ENCODE results near the gene ADAM12. TPM values are rescaled to one million over a fixed set of nuclear protein-coding genes. Genes with fewer than 3 reads are reported as not detected.

Gene ADAM12
- total RNA-seq, 3 donors from 2014 or later (not counting 1 experiment from before 2014, with no cell fraction given) = 1.6 to 1.9 (median 1.8) TPM

DNA sequence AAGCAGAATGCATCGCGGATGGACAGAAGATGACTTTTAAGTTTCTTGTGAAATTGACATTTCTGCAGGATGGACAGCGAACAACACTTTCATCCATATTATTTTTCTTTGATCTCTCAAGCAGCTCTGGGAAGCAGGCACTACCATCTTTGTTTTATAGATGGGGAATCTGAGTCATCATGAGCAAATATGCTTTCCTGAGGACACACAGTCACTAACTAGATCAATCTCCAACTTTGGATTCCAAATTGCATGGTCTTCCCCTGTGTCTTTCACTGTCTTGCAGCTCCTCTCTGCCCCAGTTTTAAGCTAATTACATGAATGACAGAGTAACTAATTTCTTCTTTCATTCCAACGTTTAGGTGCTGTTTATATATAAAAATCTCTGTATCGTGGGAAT, 201.5 kb downstream of the ADAM12 start:
- no peak overlapping the region for H3K27ac Mint-ChIP-seq
- no peaks in the 10 kb centered on the region for H3K4me1 ChIP-seq (ENCODE audit: control insufficient read depth, insufficient read depth, low read length)

DNA sequence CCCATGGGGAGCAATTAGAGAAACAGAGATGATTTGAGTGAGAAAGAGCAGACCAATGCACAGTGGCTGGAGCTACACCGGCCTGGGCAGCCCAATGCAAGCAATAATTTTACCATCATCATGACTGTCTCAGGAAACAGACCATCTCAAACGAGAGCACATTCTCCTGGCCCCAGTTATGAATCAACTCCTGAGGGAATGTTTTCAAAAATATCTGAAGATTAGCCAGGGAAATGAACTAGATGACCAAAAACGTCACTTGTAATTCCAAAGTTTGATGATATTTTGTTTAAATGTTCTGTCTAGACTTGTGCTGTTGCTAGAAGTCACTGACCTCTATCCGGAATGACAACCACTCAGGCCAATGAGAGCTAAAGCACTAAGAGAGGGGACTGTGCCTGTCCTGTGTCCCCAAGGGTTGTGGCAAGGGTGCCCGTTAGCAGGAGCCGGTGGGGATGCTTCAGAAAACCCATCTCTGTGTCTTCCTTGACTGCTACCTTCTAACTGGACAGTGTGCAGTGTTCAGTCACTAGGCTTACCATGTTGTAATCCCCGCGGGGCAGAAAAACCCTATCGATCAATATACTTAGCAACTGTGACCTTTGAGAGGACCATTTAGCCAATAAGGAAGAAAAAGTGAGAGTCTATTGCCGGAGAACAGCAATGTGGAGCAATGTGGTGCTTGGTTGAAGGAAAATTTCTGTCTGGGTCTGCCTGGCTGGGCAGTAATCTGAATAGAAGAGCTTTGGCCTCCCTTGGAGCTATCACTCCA, 202.4 kb downstream of the ADAM12 start:
- no peaks in the 10 kb centered on the region for H3K36me3 Mint-ChIP-seq
- 90% methylated on average over 10 of the region's 10 CpGs for WGBS (ENCODE audit: insufficient coverage)
- no peaks in the 10 kb centered on the region for H3K4me1 Mint-ChIP-seq
- H3K36me3 ChIP-seq (ENCODE audit: control insufficient read depth, insufficient read depth, low read length) = no peaks in the 10 kb centered on the region
- ATAC-seq (no peak), DNase-seq (no peak)
- H3K27ac ChIP-seq (ENCODE audit: low read length) = no peak overlapping the region
- no peak overlapping the region for H3K27ac Mint-ChIP-seq
- no peaks in the 10 kb centered on the region for H3K4me1 ChIP-seq (ENCODE audit: control insufficient read depth, insufficient read depth, low read length)
- H3K27me3 ChIP-seq (ENCODE audit: control insufficient read depth, insufficient read depth, low read length) = no peaks in the 10 kb centered on the region
- no peak overlapping the region for H3K4me3 Mint-ChIP-seq
- H3K9me3 ChIP-seq (ENCODE audit: control insufficient read depth, insufficient read depth, low read length) = no peaks in the 10 kb centered on the region
- intact Hi-C loops (cut with micrococcal nuclease) = no loop called here
- no peaks in the 10 kb centered on the region for H3K9me3 Mint-ChIP-seq
- TF ChIP-seq, protein P1, sequence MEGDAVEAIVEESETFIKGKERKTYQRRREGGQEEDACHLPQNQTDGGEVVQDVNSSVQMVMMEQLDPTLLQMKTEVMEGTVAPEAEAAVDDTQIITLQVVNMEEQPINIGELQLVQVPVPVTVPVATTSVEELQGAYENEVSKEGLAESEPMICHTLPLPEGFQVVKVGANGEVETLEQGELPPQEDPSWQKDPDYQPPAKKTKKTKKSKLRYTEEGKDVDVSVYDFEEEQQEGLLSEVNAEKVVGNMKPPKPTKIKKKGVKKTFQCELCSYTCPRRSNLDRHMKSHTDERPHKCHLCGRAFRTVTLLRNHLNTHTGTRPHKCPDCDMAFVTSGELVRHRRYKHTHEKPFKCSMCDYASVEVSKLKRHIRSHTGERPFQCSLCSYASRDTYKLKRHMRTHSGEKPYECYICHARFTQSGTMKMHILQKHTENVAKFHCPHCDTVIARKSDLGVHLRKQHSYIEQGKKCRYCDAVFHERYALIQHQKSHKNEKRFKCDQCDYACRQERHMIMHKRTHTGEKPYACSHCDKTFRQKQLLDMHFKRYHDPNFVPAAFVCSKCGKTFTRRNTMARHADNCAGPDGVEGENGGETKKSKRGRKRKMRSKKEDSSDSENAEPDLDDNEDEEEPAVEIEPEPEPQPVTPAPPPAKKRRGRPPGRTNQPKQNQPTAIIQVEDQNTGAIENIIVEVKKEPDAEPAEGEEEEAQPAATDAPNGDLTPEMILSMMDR (IDR thresholded peaks at IDR 0.05) = no peak
- H3K27me3 Mint-ChIP-seq (ENCODE audit: low read depth in 2 of 2) = peaks cover 7 to 10% of the 10 kb centered on the region in 2 donors
- no peak overlapping the region for H3K4me3 ChIP-seq (ENCODE audit: low read length)

More for the DNA sequence above, 201.5 kb downstream of the ADAM12 start:
- intact Hi-C loops (cut with micrococcal nuclease) = no loop called here
- H3K4me3 ChIP-seq (ENCODE audit: low read length) = no peak overlapping the region
- H3K27me3 Mint-ChIP-seq (ENCODE audit: low read depth in 2 of 2) = peaks cover 9 to 14% of the 10 kb centered on the region in 2 donors
- no peaks in the 10 kb centered on the region for H3K9me3 Mint-ChIP-seq
- no peak for ATAC-seq
- TF ChIP-seq, protein P1 (IDR thresholded peaks at IDR 0.05) = no peak
- H3K4me3 Mint-ChIP-seq = no peak overlapping the region
- no peaks in the 10 kb centered on the region for H3K4me1 Mint-ChIP-seq
- no peaks in the 10 kb centered on the region for H3K36me3 ChIP-seq (ENCODE audit: control insufficient read depth, insufficient read depth, low read length)
- DNase-seq = no peak
- H3K27ac ChIP-seq (ENCODE audit: low read length) = no peak overlapping the region
- WGBS (ENCODE audit: insufficient coverage) = 85% methylated on average over 4 of the region's 5 CpGs
- no peaks in the 10 kb centered on the region for H3K36me3 Mint-ChIP-seq
- no peaks in the 10 kb centered on the region for H3K27me3 ChIP-seq (ENCODE audit: control insufficient read depth, insufficient read depth, low read length)
- no peaks in the 10 kb centered on the region for H3K9me3 ChIP-seq (ENCODE audit: control insufficient read depth, insufficient read depth, low read length)

DNA sequence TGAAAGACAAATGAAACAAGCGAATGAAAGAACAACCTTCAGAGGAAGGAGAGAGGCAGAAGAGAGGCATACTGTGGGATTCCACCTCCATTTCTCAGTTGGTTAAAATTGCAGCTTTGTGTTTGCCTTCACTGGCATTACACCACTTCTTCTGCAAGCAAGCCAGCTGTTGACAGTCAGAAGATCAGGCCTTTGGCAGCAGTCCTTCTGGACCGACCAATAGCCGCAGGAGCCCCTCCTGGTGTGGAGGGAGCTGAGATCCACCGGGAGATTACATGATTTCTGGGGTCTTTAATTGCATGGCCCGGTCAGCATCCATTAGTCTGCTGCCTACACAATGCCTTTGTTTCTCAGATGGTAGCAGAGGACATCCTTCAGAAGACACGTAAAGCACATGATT, 206.7 kb downstream of the ADAM12 start:
- Histone ChIP-seq H3K9me3 (ENCODE audit: control insufficient read depth, insufficient read depth, low read length) (no peaks in the 10 kb centered on the region), H3K4me3 (ENCODE audit: low read length) (no peak overlapping the region), H3K36me3 (ENCODE audit: control insufficient read depth, insufficient read depth, low read length) (no peaks in the 10 kb centered on the region), H3K27me3 (ENCODE audit: control insufficient read depth, insufficient read depth, low read length) (no peaks in the 10 kb centered on the region), H3K27ac (ENCODE audit: low read length) (no peak overlapping the region), H3K4me1 (ENCODE audit: control insufficient read depth, insufficient read depth, low read length) (no peaks in the 10 kb centered on the region)
- intact Hi-C loops (cut with micrococcal nuclease) = no loop called here
- Mint-ChIP-seq H3K4me3 (no peak overlapping the region), H3K9me3 (no peaks in the 10 kb centered on the region), H3K27me3 (ENCODE audit: low read depth in 2 of 2) (peaks cover 3 to 24% of the 10 kb centered on the region in 2 donors), H3K27ac (no peak overlapping the region), H3K36me3 (no peaks in the 10 kb centered on the region), H3K4me1 (no peaks in the 10 kb centered on the region)
- no peak for ATAC-seq
- TF ChIP-seq, protein P1 (IDR thresholded peaks at IDR 0.05) = no peak
- DNase-seq = no peak
- WGBS (ENCODE audit: insufficient coverage) = 89% methylated on average over 6 of the region's 6 CpGs

DNA sequence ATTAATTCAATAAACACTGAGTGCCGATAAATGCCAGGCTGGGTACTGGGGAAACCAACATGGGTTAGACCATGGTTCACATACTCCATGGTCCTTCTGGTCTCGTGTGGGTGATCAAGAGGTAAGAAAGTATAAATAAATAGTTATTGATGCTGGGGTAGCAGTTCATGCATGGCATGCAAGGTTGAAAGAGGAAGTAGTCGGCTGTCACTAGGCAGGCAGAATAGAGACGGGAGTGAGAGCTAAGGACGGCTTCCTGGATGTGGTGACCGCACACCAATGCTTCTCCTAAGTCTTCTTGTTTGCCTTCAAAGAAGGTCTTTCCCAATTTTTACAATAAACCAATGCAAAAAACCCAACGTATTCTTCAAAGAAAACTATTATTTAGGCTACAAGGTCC, 208.6 kb downstream of the ADAM12 start:
- Histone ChIP-seq H3K27me3 (ENCODE audit: control insufficient read depth, insufficient read depth, low read length) (no peaks in the 10 kb centered on the region), H3K27ac (ENCODE audit: low read length) (no peak overlapping the region), H3K36me3 (ENCODE audit: control insufficient read depth, insufficient read depth, low read length) (no peaks in the 10 kb centered on the region), H3K4me1 (ENCODE audit: control insufficient read depth, insufficient read depth, low read length) (no peaks in the 10 kb centered on the region), H3K4me3 (ENCODE audit: low read length) (no peak overlapping the region), H3K9me3 (ENCODE audit: control insufficient read depth, insufficient read depth, low read length) (no peaks in the 10 kb centered on the region)
- intact Hi-C loops (cut with micrococcal nuclease) = no loop called here
- H3K27me3 Mint-ChIP-seq (ENCODE audit: low read depth in 2 of 2) = peaks cover 3 to 30% of the 10 kb centered on the region in 2 donors
- ATAC-seq = peak in 1 of 3 donors; percentile 40
- H3K9me3 Mint-ChIP-seq = no peaks in the 10 kb centered on the region
- no peak overlapping the region for H3K27ac Mint-ChIP-seq
- no peaks in the 10 kb centered on the region for H3K36me3 Mint-ChIP-seq
- no peak for DNase-seq
- 25% methylated on average over 6 of the region's 7 CpGs for WGBS (ENCODE audit: insufficient coverage)
- no peak overlapping the region for H3K4me3 Mint-ChIP-seq
- TF ChIP-seq, protein P1 (IDR thresholded peaks at IDR 0.05) = no peak
- H3K4me1 Mint-ChIP-seq = no peaks in the 10 kb centered on the region
